Fibroblast of villous mesenchyme (primary cell): ENCODE data around the gene OR56B1. TPM values are rescaled to one million over a fixed set of nuclear protein-coding genes. Genes with fewer than 3 reads are reported as not detected.
A peak's percentile ranks its signal among the peaks of the same experiment; 100 is the strongest.
"Not testable (repeated sequence)": the region's sequence is repeated elsewhere in the genome, so short reads cannot be mapped to it uniquely, and the experiment has no call there.

ENCODE experiments used
- DNase-seq: peaks from one replicate; pipeline ENCODE4 v3.0.0-alpha.2; 2010; ENCODE audit warnings: low read depth
- H3K4me3 ChIP-seq: 2 replicates; pipeline ENCODE4 v1.5.1; 2011; ENCODE audit warnings: low read depth, mild to moderate bottlenecking, low read length
- total RNA-seq: library from RNA; depleted of rRNA; stranded (reverse); fragments of >200 nt; gene quantifications from 2 replicates; pipeline ENCODE4 v1.2.3, GENCODE V29; 2012
- TF ChIP-seq, protein P1 (sequence below): IDR thresholded peaks from 2 replicates; pipeline ENCODE4 v1.5.1; 2012; ENCODE audit warnings: low read depth, mild to moderate bottlenecking, low read length; ENCODE audit not compliant: insufficient read depth

OR56B1 gene
- total RNA-seq, 1 donor = not detected

GRCh38 chr11:5705688-5706087 lies 30.6 kb upstream of the OR56B1 start:
- TF ChIP-seq, protein P1, sequence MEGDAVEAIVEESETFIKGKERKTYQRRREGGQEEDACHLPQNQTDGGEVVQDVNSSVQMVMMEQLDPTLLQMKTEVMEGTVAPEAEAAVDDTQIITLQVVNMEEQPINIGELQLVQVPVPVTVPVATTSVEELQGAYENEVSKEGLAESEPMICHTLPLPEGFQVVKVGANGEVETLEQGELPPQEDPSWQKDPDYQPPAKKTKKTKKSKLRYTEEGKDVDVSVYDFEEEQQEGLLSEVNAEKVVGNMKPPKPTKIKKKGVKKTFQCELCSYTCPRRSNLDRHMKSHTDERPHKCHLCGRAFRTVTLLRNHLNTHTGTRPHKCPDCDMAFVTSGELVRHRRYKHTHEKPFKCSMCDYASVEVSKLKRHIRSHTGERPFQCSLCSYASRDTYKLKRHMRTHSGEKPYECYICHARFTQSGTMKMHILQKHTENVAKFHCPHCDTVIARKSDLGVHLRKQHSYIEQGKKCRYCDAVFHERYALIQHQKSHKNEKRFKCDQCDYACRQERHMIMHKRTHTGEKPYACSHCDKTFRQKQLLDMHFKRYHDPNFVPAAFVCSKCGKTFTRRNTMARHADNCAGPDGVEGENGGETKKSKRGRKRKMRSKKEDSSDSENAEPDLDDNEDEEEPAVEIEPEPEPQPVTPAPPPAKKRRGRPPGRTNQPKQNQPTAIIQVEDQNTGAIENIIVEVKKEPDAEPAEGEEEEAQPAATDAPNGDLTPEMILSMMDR = no peak
- no peak overlapping the region for H3K4me3 ChIP-seq
- no peak for DNase-seq

DNA sequence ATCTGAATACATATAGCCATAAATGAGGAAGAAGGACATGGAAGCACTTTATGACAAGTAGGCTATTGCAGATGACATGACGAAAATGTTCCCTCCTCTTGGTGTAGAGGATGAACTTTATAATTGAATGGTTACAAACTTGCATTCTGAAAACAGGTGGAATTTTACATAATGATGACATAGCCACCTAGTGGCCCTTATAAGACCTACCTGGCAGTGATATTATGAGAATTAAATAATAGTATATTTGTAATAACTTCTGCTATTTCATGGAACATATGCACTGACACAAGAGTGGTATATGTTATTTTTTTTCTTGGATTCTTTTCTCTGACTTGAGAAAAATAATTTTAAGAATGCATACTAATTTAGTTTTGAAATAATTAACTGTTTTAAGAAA lies 23.7 kb upstream of the OR56B1 start:
- TF ChIP-seq, protein P1 = peak; percentile 41
- DNase-seq = no peak
- H3K4me3 ChIP-seq = no peak overlapping the region

DNA sequence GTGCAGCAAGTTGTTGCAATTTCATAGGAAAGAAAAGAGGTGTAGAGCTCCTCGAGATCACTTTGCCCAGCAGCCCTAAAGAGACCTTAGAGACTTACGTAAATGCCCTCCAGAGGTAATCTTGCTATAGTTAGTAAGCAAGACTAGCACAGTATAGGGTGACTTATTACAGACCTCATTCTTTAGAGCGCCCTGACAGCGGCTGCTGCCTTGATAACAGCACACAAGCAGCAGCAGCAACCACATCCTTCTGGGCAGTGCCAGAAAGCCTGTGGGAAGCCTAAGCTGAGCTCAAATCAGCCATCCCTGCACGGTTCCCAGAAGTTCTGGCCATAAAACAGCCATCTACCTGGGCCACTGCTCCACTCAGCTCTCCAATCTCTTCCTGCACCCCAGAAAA lies 22.6 kb upstream of the OR56B1 start:
- TF ChIP-seq, protein P1 = no peak
- no peak overlapping the region for H3K4me3 ChIP-seq
- peak; percentile 30 for DNase-seq

- DNase-seq, H3K4me3 ChIP-seq: not testable (repeated sequence)
Measured at GRCh38 chr11:5716518-5716917, 19.7 kb upstream of the OR56B1 start.

DNA sequence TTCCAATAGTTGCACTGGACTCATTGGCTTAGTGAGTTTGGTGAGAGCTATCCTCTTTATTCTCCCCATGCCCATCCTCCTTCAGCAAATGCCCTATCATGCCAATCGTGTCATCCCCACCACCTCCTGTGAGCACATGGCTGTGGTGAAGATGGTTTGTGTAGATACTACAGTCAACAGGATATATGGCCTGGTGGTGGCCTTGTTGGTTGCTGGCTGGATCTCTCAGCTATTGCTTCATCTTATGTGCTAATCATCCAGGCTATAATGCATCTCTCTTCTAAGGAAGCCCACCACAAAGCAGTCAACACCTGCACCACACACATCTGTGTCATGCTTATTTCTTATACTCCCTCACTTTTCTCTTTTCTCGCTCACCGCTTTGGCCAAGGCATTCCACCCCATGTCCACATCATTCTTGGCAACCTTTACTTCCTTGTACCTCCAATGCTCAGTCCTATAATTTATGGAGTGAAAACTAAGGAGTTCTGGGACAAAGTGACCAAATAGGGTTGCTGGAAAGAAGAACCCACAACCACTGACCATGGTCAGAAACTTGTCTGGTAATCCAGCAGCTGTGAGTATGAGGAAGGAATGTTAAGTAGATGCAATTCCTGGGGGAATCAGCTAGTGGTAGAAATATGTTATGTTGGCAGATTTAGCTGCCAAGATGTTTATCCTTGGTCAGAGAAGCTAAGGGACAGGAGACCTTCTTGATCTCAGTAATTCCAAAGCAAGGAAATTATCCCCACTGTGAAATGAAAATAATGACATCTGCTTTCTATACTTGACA lies 16.3 kb upstream of the OR56B1 start:
- no peak overlapping the region for H3K4me3 ChIP-seq
- DNase-seq = no peak
- TF ChIP-seq, protein P1 = no peak

DNA sequence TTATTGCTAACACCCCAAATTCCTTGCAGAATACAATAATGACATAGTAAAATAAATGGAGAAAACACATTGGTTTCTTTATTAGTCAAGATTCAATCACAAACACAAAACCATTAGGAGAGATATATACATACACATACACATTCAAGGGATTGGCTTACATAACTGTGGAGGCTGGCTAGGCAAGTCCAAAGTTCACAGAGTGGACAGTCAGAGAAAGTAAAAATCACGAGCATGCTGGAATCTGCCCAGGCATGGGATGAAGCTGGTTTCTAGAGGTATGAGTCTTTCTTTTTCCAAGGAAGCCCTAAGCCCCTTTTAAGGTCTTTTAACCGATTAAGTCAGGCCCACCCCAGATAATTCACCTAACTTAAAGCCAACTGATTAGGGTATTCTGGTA lies 13.6 kb upstream of the OR56B1 start:
- H3K4me3 ChIP-seq = no peak overlapping the region
- no peak for DNase-seq
- TF ChIP-seq, protein P1 = no peak

DNA sequence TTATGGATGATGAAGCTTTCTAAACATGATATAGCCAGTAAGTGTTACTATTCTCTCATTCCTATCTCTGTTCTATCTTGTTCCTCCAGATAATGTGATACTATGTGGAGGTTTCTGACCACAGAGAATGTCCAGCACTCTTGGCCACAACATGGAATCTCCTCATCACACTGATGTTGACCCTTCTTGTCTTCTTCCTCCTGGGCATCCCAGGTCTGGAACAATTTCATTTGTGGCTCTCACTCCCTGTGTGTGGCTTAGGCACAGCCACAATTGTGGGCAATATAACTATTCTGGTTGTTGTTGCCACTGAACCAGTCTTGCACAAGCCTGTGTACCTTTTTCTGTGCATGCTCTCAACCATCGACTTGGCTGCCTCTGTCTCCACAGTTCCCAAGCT lies 9.9 kb upstream of the OR56B1 start:
- no peak overlapping the region for H3K4me3 ChIP-seq
- DNase-seq = no peak
- TF ChIP-seq, protein P1 = no peak
